Neural progenitor cell (in vitro differentiated cells): Measurements from ENCODE around the gene ANTXRL. TPM values are rescaled to one million over a fixed set of nuclear protein-coding genes. Genes with fewer than 3 reads are reported as not detected.

ENCODE experiments used
- DNase-seq: peaks from one replicate; pipeline ENCODE4 v3.0.0-alpha.2; 2016; ENCODE audit warnings: low spot score
- H2AFZ ChIP-seq: fragments of 200-600 bp; sonication (generic); replicated peaks from 2 replicates; pipeline ENCODE4 v1.6.1; 2016; ENCODE audit warnings: antibody characterized with exemption
- H3F3A ChIP-seq: fragments of 200-600 bp; sonication (generic); 2 replicates; pipeline ENCODE4 v1.6.1; 2016; ENCODE audit warnings: antibody characterized with exemption, low read depth
- H3K27ac ChIP-seq: fragments of 200-600 bp; sonication (generic); 2 replicates; pipeline ENCODE4 v1.5.1; 2016; ENCODE audit warnings: mild to moderate bottlenecking
- H3K27me3 ChIP-seq: fragments of 200-600 bp; sonication (generic); 2 replicates; pipeline ENCODE4 v1.6.1; 2016; ENCODE audit warnings: mild to moderate bottlenecking, moderate library complexity
- H3K36me3 ChIP-seq: fragments of 200-600 bp; sonication (generic); 2 replicates; pipeline ENCODE4 v1.5.1; 2016
- H3K4me1 ChIP-seq: fragments of 200-600 bp; sonication (generic); 2 replicates; pipeline ENCODE4 v1.6.1; 2016; ENCODE audit warnings: mixed run types
- H3K4me2 ChIP-seq: fragments of 200-600 bp; sonication (generic); 2 replicates; pipeline ENCODE4 v1.6.1; 2016
- H3K4me3 ChIP-seq: fragments of 200-600 bp; sonication (generic); 2 replicates; pipeline ENCODE4 v1.5.1; 2016
- H3K79me2 ChIP-seq: fragments of 200-600 bp; sonication (generic); 2 replicates; pipeline ENCODE4 v1.6.1; 2016; ENCODE audit warnings: low read depth
- H3K9ac ChIP-seq: fragments of 200-600 bp; sonication (generic); 2 replicates; pipeline ENCODE4 v1.6.1; 2016
- H3K9me3 ChIP-seq: fragments of 200-600 bp; sonication (generic); 2 replicates; pipeline ENCODE4 v1.5.1; 2016; ENCODE audit warnings: low read depth
- H4K20me1 ChIP-seq: fragments of 200-600 bp; sonication (generic); 2 replicates; pipeline ENCODE4 v1.6.1; 2016; ENCODE audit warnings: low read depth
- H3K27ac Mint-ChIP-seq: 3 replicates; pipeline ENCODE4 v1.8.0; 2021; ENCODE audit warnings: mixed read lengths
- H3K27me3 Mint-ChIP-seq: 2 replicates; pipeline ENCODE4 v1.8.0; 2022; ENCODE audit warnings: low read depth, mild to moderate bottlenecking, inconsistent platforms, moderate library complexity, mixed read lengths; ENCODE audit not compliant: insufficient read depth
- H3K36me3 Mint-ChIP-seq: 3 replicates; pipeline ENCODE4 v1.8.0; 2021; ENCODE audit warnings: mixed read lengths
- H3K4me1 Mint-ChIP-seq: 3 replicates; pipeline ENCODE4 v1.8.0; 2021; ENCODE audit warnings: mixed read lengths
- H3K4me3 Mint-ChIP-seq: 3 replicates; pipeline ENCODE4 v1.8.0; 2021; ENCODE audit warnings: mild to moderate bottlenecking, moderate library complexity, mixed read lengths
- H3K9me3 Mint-ChIP-seq: 3 replicates; pipeline ENCODE4 v1.8.0; 2020; ENCODE audit warnings: mixed read lengths
- EZH2 ChIP-seq: fragments of 200-600 bp; sonication (generic); IDR thresholded peaks from 2 replicates; pipeline ENCODE4 v1.6.1; 2017; ENCODE audit warnings: antibody characterized with exemption, mild to moderate bottlenecking, moderate library complexity
- EZH2phosphoT487 ChIP-seq: fragments of 200-600 bp; sonication (generic); IDR thresholded peaks from 2 replicates; pipeline ENCODE4 v1.6.1; 2017; ENCODE audit warnings: antibody characterized with exemption
- total RNA-seq: library from RNA; depleted of rRNA; stranded (reverse); fragments of >200 nt; gene quantifications from 2 replicates; pipeline ENCODE4 v1.2.3, GENCODE V29; 2015; ENCODE audit warnings: low replicate concordance
- TF ChIP-seq, protein P1 (sequence below): fragments of 200-600 bp; sonication (generic); IDR thresholded peaks from 2 replicates; pipeline ENCODE4 v1.5.1; 2017; ENCODE audit warnings: antibody characterized with exemption, mild to moderate bottlenecking

Gene ANTXRL
- total RNA-seq, 1 donor from 2014 or later = not detected

DNA sequence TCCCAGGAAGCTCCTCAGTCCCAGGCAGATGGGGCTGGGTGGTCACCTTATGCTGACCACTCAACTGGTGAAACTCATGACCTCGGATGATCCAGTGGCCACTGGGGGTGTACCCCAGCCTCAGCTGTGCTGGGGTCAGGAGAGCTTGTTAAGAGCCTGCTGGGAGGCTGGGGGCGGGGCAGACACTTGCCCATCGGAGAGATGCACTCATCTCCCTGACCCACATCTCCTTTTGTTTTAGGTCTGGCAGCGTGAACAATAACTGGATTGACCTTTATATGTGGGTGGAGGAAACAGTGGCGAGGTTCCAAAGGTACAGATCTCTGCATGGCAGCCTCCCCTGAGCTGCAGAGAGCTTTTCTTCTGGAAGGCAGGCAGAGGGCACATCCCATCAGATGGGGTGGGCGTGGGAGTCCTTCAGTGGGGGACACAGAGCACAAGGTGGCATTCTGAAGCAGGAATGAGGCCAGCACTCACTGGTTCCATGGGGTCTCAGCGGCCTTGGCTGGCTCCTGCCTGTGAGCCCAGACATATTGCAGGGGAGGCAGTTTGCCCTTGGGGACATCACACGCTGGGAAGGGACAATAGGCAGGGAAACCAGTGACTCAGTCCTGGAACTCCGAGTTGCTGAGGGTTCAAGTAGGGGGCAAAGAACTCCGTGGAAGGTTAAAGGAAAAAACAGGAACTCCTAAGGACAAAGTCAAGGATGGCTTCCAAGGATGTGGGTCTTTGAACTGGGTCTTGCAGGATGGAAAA is 5.2 kb downstream of the ANTXRL start:
- no peaks in the 10 kb centered on the region for H3K4me1 ChIP-seq
- no peak overlapping the region for H3K9ac ChIP-seq
- no peak for TF ChIP-seq EZH2phosphoT487
- TF ChIP-seq, protein P1, sequence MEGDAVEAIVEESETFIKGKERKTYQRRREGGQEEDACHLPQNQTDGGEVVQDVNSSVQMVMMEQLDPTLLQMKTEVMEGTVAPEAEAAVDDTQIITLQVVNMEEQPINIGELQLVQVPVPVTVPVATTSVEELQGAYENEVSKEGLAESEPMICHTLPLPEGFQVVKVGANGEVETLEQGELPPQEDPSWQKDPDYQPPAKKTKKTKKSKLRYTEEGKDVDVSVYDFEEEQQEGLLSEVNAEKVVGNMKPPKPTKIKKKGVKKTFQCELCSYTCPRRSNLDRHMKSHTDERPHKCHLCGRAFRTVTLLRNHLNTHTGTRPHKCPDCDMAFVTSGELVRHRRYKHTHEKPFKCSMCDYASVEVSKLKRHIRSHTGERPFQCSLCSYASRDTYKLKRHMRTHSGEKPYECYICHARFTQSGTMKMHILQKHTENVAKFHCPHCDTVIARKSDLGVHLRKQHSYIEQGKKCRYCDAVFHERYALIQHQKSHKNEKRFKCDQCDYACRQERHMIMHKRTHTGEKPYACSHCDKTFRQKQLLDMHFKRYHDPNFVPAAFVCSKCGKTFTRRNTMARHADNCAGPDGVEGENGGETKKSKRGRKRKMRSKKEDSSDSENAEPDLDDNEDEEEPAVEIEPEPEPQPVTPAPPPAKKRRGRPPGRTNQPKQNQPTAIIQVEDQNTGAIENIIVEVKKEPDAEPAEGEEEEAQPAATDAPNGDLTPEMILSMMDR = no peak
- no peak for TF ChIP-seq EZH2
- Mint-ChIP-seq H3K27ac (peak overlapping the region; percentile 3), H3K4me1 (peaks cover 26% of the 10 kb centered on the region), H3K27me3 (peaks cover 17% of the 10 kb centered on the region), H3K9me3 (peaks cover 2% of the 10 kb centered on the region), H3K4me3 (peak overlapping the region; percentile 6), H3K36me3 (no peaks in the 10 kb centered on the region)
- peaks cover 13% of the 10 kb centered on the region for H3K27me3 ChIP-seq
- no peak overlapping the region for H3K4me3 ChIP-seq
- H3F3A ChIP-seq = no peaks in the 10 kb centered on the region
- H3K79me2 ChIP-seq = no peaks in the 10 kb centered on the region
- no peak overlapping the region for H3K27ac ChIP-seq
- no peaks in the 10 kb centered on the region for H3K9me3 ChIP-seq
- no peaks in the 10 kb centered on the region for H3K36me3 ChIP-seq
- peaks cover 4% of the 10 kb centered on the region for H4K20me1 ChIP-seq
- H2AFZ ChIP-seq = no peak overlapping the region
- peak; percentile 24 for DNase-seq
- H3K4me2 ChIP-seq = no peak overlapping the region

DNA sequence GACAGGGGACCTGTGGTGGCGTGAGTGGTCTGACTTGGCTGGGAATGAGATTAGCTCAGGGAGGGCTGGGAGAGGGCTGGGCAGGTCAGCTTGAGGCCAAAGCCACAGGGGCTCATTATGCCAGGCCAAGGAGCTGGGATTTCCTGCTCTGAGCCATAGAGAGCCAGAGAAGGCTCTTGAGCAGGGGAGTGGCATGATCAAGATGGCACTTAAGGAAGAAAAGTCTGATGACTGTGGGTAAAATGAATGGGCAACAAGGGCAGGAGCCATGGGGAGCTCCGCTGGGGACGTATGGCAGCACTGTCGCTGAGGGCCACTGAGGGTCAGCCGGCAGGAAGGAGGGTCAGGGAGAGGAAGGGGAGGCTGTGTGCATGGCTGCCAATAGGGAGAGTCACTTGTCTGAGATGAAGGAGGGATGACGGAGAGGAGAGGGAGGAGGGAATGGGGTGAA is 5.8 kb downstream of the ANTXRL start:
- H2AFZ ChIP-seq = no peak overlapping the region
- H3F3A ChIP-seq = no peaks in the 10 kb centered on the region
- Mint-ChIP-seq H3K4me3 (peak overlapping the region; percentile 39), H3K27me3 (peaks cover 17% of the 10 kb centered on the region), H3K27ac (peak overlapping the region; percentile 3), H3K9me3 (peaks cover 2% of the 10 kb centered on the region), H3K4me1 (peaks cover 26% of the 10 kb centered on the region), H3K36me3 (no peaks in the 10 kb centered on the region)
- no peak overlapping the region for H3K4me2 ChIP-seq
- H3K79me2 ChIP-seq = no peaks in the 10 kb centered on the region
- TF ChIP-seq EZH2 (no peak), EZH2phosphoT487 (no peak)
- TF ChIP-seq, protein P1 = no peak
- H3K27me3 ChIP-seq = peaks cover 12% of the 10 kb centered on the region
- no peak overlapping the region for H3K27ac ChIP-seq
- H3K4me1 ChIP-seq = no peaks in the 10 kb centered on the region
- DNase-seq = no peak
- no peak overlapping the region for H3K4me3 ChIP-seq
- no peaks in the 10 kb centered on the region for H3K36me3 ChIP-seq
- no peaks in the 10 kb centered on the region for H3K9me3 ChIP-seq
- H3K9ac ChIP-seq = no peak overlapping the region
- peaks cover 2% of the 10 kb centered on the region for H4K20me1 ChIP-seq

DNA sequence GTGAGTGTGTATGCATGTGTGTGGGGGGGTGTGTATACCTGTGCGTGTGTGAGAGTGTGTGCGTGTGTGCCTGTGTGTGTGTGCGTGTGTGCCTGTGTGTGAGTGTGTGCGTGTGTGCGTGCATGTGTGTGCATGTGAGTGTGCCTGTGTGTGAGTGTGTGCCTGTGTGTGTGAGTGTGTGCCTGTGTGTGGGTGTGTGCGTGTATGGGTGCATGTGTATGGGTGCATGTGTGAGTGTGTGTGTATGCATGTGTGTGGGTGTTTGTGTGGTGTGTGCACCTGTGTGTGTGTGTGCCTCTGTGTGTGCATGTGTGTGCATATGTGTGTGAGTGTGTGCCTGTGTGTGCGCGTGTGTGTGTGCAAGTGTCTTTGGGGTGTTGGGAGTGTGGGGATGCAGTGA is 6.4 kb downstream of the ANTXRL start:
- Histone ChIP-seq H3K36me3 (no peaks in the 10 kb centered on the region), H3K27me3 (peaks cover 5% of the 10 kb centered on the region), H3K9ac (no peak overlapping the region), H3K4me1 (no peaks in the 10 kb centered on the region), H3F3A (no peaks in the 10 kb centered on the region), H3K9me3 (no peaks in the 10 kb centered on the region), H3K4me2 (no peak overlapping the region), H4K20me1 (no peaks in the 10 kb centered on the region), H2AFZ (no peak overlapping the region), H3K4me3 (no peak overlapping the region), H3K79me2 (no peaks in the 10 kb centered on the region), H3K27ac (no peak overlapping the region)
- Mint-ChIP-seq H3K4me3 (peak overlapping the region; percentile 39), H3K4me1 (peaks cover 26% of the 10 kb centered on the region), H3K36me3 (no peaks in the 10 kb centered on the region), H3K27me3 (peaks cover 15% of the 10 kb centered on the region), H3K9me3 (peaks cover 2% of the 10 kb centered on the region), H3K27ac (peak overlapping the region; percentile 3)
- TF ChIP-seq, protein P1 = no peak
- TF ChIP-seq EZH2phosphoT487 (no peak), EZH2 (no peak)
- no peak for DNase-seq
